ENCODE results near the gene NECTIN4.

NECTIN4 gene

GRCh38 chr1:161130266-161130665, 40.9 kb upstream of the NECTIN4 start:
- DNase-seq (ENCODE audit: low read depth in 2 of 2): no peak
- TF ChIP-seq CTCF (IDR thresholded peaks at IDR 0.05; ENCODE audit: low read depth, low read length): no peak
- H3K4me3 ChIP-seq (replicated peaks in 1 of 2; ENCODE audit: low read depth in 2 of 2, low read length in 2 of 2): no peak overlapping the region

DNA sequence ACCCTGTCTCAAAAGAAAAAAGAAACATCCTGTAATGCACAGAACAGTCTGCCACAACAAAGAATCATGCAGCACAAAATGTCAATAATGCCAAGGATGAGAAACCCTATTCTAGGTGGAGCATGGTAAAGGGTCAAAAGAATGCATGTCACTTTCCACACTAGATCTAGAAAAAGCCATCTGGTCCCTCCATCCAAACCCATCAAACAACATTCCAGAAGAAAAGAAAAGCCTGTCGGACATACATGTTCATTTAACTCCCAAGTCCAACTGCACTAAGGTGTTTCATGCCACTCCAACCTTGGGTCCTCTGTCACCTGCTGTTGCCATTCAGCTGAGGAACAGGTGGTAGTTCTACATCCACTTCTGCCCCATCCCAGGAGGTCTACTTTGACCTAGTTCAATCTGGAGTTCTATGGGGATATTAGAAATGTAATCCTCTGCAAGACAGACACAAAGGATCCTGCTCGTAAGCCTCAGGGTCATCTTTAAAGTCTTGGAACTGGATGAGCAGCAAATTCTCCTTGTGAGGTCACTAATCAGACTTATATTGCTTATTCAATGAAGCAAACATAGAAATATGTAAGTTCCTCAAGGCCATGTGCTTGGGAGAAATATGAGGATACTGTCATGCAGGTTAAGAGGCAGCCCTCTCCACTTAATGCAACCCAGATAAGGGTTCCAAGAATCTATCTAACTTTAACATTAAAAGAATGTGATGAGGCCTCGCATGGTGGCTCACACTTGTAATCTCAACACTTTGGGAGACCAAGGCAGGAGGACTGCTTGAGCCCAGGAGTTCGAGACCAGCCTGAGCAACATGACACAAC, 39.4 kb upstream of the NECTIN4 start:
- TF ChIP-seq CTCF (IDR thresholded peaks at IDR 0.05; ENCODE audit: low read depth, low read length): no peak
- H3K4me3 ChIP-seq (replicated peaks in 1 of 2; ENCODE audit: low read depth in 2 of 2, low read length in 2 of 2): no peak overlapping the region
- no peak for DNase-seq (ENCODE audit: low read depth in 2 of 2)

DNA sequence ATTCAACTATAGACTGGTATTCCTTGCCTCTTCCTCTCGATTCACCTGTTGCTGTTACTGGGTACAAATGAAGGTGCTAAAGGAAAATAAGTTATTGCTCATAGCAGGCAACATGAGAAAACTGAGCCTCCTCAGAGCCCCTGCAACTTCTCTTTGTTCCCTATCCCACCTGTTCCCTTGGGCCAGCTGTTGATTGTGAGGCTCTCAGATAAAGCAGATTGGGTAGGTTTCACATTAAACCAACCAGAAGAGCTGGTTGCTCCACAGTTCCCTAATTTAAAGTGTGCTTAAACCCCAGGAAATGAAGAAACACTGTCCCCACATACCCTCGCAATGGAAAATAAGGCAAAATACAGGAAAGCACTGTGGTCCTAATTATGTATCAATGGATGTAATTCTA, 38.3 kb upstream of the NECTIN4 start:
- no peak for TF ChIP-seq CTCF (IDR thresholded peaks at IDR 0.05; ENCODE audit: low read depth, low read length)
- no peak overlapping the region for H3K4me3 ChIP-seq (replicated peaks in 1 of 2; ENCODE audit: low read depth in 2 of 2, low read length in 2 of 2)
- no peak for DNase-seq (ENCODE audit: low read depth in 2 of 2)

GRCh38 chr1:161122967-161123366, 33.6 kb upstream of the NECTIN4 start:
- no peak overlapping the region for H3K4me3 ChIP-seq (replicated peaks in 1 of 2; ENCODE audit: low read depth in 2 of 2, low read length in 2 of 2)
- DNase-seq (ENCODE audit: low read depth in 2 of 2): no peak

GRCh38 chr1:161121834-161122233, 32.5 kb upstream of the NECTIN4 start:
- TF ChIP-seq CTCF (IDR thresholded peaks at IDR 0.05; ENCODE audit: low read depth, low read length): no peak
- DNase-seq (ENCODE audit: low read depth in 2 of 2): no peak
- H3K4me3 ChIP-seq (replicated peaks in 1 of 2; ENCODE audit: low read depth in 2 of 2, low read length in 2 of 2): no peak overlapping the region

More at GRCh38 chr1:161122967-161123366, 33.6 kb upstream of the NECTIN4 start:
- no peak for TF ChIP-seq CTCF (IDR thresholded peaks at IDR 0.05; ENCODE audit: low read depth, low read length)

- H3K4me3 ChIP-seq (replicated peaks in 1 of 2; ENCODE audit: low read depth in 2 of 2, low read length in 2 of 2): no peak overlapping the region
- TF ChIP-seq CTCF (IDR thresholded peaks at IDR 0.05; ENCODE audit: low read depth, low read length): no peak
- no peak for DNase-seq (ENCODE audit: low read depth in 2 of 2)
Measured at GRCh38 chr1:161121042-161121650, 31.8 kb upstream of the NECTIN4 start.

Measured in cardiac fibroblast (primary cell).